Right hindlimb (tissue), 1 donor: ENCODE measurements around the gene TCEA3.

ENCODE experiments used
- DNase-seq: peaks from one replicate; pipeline ENCODE4 v3.0.0-alpha.2; 2018

The TCEA3 gene

DNA sequence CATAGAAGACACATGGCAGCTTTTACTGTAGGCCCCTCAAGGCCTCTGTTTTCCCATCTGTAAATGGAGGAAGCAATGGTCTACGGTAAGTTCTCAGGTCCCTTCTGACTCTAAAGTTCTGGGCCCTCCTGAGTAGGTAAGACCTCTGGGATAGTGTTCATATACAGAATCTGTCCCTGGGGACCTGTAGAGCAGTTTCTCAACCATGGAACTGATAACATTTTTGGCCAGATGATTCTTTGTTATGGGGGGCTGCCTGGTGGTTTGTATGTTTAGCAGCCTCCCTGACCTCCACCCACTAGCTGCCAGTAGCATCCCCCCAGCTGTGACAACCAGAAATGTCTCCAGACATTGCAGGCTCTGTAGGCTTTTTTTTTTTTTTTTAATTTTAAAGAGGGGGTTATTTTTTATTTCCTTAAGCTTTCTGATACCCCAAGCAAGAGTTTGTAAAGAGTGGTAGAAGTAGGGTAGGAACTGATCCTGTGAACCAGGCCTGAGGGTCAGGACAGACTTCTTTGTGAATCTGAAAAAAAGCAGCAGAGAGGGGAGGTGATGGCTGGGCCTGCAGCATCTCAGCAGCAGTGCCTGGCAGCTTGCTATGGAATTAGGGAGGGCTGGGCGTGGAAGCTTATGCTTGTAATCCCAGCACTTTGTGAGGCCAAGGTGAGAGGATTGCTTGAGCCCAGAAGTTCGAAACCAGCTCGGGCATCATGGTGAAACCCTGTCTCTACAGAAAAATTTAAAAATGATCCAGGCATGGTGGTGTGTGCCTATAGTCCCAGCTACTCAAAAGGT, 20.2 kb upstream of the TCEA3 start:
- no peak for DNase-seq

GRCh38 chr1:23444104-23444533, 19.6 kb upstream of the TCEA3 start:
- peak; percentile 62 for DNase-seq

- DNase-seq: no peak
These were observed 18.2 kb upstream of the TCEA3 start for GRCh38 chr1:23442751-23443150.

DNA sequence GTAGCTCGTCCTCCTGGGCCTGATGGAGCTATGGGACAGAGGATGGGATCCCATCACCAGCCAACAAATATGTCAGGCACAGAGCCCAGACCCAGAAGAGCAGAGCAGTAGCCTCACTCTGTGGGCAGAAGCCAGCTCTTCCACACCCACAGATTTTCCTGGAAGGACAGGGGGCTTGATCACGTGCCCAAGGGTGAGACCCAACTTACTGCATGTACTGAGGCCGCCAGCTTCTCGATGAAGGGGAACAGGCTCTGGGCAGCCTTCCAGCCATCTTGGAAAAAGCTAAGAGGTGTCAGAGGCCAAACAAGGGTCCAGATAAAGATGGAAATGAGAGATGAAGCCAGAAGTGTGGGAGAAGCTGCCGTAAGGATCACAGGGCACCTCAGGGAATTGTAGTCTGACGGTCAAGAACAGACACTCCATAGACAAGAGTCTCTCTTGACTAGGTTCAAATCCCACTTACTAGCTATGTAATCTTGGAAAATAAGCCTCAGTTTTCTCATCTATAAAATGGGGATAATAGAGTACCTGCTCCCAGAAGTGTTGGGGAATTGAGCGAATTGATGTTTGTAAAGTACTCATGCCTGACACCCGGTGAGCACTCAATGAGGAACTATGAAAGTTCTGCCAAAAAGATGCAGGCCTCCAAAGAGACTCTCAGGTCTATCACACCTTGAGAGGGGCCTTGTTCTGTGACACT, 17.0 kb upstream of the TCEA3 start:
- no peak for DNase-seq

DNA sequence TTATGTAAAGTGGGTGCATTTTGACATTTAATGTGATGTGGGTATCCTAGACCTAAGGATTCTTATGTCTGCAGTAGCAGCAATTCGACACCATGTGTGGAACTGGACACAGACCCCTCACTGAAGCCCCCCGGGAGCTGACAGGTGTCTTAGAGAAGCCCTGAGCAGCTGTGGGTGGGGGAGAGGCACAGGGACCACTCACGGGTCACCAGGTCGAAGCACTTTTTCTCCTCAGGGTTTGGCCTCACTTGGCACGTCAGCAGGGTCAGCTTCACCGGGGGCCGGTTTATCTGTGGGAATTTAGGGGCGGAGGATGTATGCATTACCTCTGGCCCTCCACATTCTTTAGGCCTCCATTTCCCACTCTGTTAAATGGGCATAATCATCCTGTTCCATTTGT, 14.0 kb upstream of the TCEA3 start:
- DNase-seq: no peak

- no peak for DNase-seq
These were observed 12.8 kb upstream of the TCEA3 start for GRCh38 chr1:23437355-23437664.

DNA sequence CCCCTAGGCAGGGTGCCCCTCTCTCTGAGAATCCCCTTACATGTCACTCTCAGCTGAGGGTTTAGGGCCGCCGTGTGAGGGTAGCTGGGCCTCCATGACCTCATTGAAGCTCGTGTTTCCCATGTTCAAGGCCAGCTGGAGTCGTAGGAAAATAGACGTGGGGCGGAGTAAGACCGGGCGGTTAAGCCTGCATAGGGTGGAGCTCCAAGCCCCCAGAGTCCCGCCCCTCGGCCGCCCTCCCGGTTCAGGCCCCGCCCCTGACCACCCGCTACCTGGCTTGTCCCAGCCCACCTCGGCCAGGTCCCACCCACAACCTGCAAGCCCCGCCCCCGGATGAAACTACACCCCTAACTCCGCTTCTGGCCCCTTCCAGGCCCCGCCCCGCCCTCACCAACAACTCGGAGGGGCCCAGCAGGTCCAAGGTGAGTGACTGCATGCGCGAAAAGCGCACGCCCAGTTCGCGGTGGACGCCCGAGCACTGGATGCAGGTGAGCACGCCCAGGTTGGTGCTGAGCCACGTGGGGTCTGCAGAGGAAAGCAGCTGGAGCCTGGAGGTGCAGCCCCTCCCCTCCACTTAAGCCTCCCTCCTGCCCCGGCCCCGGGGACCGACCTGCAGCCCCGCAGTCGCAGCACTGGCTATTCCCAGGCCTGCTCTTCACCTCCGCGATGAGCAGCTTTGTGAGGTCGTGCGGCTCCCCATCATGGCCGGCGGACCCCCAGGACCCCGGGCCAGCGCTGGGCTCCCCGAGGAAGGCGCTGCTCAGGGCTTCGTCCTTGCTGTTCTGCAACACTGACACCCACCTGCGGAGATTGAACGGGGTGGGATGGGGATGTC, 12.2 kb upstream of the TCEA3 start:
- no peak for DNase-seq

DNA sequence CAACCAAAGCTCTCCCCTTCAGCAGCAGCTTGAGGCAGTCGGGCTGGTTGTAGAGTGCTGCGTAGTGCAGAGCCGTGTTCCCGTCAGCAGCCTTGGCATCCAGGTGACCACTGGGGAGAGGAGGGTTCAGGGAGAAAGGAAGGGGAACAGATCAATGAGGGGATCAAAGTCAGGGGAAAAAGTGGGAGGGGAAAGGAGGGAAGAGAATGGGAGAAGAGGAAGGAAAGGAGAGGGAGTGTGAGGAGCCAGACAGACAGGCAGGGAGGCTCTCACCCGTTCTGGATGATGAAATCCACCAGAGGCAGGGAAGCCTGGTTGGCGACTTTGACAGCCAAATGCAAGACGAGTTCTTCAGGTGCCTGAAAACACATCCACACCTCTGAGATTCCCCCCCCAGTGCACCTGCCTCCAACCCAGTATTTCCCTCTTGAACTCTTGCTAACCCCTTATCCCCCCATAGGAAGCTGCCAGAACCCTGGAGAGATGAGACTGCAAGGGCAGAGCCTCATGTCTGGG, 9.8 kb upstream of the TCEA3 start:
- DNase-seq: no peak

DNA sequence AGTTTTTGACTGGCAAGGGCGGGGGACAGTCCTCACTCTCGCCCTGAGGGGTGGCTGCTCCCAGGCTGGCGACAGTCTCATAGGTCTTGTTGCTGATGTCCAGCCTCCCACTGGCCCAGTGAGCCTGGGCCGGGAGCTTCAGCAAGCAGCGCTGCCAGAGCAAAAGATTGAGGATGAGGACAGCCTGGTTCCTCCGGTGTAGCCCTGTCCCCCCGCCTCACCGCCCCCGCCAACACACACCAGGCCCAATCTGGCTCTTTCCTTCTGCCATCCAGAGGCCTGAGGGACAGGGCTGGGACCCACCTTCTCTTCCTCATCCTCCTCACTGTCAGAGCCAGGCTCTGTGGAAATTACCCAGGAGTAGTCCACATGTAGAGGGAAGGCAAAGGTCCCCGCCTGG, 8.6 kb upstream of the TCEA3 start:
- DNase-seq: no peak

DNA sequence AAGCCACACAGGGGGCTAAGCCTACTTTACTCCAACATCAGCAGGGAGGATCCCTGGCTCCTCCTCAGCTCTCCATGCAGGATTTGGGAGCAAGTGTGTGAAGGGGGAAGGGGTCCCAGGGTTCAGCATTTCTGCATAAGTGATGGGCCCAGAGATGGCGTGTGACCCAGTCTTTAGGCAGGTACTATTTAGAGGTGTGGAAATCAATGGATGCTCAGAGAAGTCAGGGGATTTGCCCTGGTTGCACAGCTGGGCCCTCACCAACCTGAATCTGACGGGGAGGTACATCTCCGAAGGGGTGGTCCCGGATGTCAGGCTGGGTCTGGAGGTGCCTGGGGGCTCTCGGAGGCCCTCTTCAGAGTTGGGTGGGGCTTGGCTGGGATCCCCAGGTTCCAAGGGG, 6.9 kb upstream of the TCEA3 start:
- no peak for DNase-seq

- DNase-seq: no peak
These were observed 6.3 kb upstream of the TCEA3 start for GRCh38 chr1:23430803-23431202.

DNA sequence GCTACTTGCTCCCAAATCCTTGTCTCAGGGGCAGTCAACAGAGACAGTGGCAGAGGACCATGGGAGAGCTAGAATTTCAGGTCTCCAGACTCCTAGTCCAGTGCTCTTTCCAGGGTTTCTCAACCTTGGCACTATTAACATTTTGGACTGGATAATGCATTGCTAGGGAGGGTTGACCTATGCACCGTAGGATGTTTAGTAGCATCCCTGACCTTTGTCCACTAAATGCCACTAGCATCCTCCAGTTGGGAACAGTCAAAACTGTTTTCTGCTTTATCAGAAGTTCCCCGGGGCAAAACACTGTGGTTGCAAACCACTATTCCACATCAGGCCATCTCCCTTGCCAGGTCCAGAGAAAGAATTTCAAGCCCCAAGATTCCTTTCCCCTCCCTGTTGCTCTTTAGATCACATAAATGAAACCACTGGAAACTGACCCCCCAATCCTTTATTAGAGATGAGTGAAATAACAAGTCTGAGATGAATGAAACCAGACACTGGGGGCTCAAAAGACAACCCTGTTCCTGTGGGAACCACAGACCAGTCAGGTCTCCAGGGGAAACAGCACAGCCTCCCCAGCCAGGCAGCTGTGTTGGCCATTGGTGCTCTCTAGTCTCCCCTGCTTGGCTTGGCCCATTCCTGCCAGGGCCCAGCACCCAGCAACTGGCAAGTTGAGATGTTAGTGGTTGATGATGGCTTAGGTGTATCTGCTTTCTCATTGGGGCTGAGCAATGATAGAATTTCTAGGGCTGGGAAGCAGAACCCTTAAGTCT, 3.8 kb upstream of the TCEA3 start:
- DNase-seq: no peak

DNA sequence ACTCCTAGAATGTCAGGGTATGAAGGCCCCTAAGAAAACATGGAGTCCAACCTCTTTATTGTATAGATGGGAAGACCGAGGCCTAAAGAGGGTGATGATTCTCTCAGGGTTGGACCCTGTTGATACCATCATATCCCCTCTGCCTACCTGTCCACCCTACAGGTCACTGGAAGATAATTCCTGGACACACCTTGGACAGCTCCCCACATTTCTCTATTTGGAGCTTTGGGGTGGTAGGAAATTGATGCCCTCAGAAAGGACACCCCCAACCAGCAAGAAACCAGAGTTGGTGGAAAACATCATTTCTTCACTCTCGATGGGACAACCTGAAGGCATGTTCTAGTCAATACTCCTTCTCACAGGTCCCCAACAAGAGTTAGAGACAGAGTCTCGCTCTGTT, 3.0 kb upstream of the TCEA3 start:
- DNase-seq: no peak

DNA sequence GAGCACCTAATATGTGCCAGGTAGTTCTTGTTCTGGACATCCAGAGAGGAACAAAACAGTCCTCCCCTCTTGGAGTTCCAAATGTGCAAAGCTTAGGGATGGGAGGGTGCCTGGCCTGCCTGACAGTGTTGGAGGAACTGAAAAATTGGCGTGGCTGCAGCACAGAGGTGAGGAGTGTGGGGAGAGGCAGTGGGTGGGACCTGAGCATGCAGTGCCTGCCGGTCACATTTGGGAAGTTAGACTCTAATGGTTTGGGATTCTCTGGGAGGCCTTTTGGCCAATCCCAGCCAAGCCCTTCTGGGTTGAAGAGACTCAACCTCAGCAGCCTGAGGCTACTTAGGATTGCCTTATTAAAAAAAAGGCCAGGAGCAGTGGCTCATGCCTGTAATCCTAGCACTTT, 2.3 kb upstream of the TCEA3 start:
- no peak for DNase-seq

- no peak for DNase-seq
These were observed 596 bp upstream of the TCEA3 start for GRCh38 chr1:23425193-23425494.

- peak; percentile 82 for DNase-seq
These were observed 894 bp downstream of the TCEA3 start for GRCh38 chr1:23423415-23424292.

DNA sequence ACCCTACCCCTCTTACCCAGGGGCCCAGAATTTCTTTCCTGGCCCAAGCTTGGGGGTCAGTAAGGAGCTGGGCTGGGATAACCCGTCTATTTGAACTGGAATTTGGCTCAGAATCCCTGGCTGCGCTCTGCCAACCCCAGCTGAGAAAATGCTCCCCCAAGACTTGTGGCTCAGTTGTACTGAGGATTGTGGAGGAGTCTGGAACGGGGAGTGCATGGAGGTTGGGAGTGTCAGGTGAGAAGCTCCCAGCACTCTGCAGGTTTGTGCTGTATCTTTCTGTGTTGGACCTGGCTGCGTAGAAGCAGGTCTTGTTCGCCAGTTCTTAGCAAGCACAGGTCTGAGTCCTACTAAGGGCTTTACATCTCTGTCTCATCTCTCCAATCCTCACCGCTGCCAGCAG, 1.6 kb downstream of the TCEA3 start:
- DNase-seq: peak; percentile 59

DNA sequence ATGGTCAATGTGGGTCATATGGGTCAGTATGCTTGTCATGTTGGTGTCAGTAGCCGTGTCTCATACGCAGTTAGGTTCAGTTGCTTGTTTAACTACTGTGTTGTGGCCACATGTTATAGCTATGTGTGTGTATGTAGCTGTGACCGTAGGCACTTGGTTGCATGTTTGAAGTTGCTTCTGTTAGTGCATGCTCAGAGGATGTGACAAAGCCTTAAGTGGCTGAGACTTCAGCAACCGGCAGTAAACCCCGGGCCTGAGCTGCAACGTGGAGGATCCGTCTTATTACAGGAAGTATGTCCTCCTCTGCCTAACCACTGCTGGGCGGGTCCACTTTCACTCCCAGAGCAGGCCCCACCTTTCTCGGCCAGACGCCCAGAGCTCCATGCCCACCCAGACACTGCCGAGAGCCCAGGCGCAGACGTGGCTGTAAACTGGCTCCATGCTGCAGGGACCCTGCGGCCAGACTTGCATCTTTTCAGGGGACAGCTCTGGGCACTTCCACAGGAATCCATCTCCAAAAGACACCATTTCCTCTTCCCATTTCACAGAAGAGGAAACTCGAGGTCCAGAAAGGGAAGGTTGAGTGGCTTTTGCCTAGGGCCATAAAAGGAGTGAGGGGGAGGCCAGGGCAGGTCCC, 2.2 kb downstream of the TCEA3 start:
- peak; percentile 94 for DNase-seq

DNA sequence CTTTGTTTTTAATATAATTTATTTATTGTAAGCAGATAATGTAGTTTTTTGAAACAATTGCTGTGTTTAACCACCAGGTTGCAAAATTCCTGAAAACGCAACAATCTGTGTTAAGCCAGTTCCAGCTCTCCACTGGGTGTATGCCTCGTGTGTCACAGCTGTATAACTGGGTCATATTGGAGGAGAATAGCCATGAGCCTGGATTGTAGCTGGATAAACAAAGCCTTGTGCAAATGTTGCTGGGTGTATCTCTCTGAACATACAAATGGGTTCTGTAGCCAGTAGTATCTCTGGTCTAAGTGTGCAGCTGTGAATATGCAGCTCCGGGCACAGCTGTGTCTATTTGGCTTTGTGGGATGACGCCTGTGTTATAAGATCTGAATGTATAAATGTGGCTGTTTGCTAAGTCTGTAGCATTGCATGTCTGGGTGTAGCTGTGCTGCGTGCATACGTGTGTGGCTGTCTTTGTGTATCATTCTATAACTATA, 2.8 kb downstream of the TCEA3 start:
- peak; percentile 75 for DNase-seq

DNA sequence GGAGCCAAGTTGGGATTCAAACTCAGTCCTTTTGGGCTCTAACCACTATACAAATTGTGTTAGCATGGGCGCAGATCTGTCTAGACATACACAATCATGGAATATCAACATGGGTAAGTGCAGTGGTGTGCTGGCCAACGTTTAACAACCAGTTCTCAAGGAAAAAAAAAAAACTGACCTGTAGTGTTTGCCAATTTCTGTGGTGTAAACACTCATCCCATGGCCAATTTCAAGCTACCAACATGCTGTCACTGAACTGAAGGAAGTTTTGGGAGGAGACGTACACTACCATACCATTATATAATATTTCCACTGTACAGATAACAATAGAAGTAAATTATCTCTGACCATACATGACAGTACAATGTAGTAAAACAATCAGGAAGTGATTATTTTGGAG, 3.2 kb downstream of the TCEA3 start:
- DNase-seq: no peak

DNA sequence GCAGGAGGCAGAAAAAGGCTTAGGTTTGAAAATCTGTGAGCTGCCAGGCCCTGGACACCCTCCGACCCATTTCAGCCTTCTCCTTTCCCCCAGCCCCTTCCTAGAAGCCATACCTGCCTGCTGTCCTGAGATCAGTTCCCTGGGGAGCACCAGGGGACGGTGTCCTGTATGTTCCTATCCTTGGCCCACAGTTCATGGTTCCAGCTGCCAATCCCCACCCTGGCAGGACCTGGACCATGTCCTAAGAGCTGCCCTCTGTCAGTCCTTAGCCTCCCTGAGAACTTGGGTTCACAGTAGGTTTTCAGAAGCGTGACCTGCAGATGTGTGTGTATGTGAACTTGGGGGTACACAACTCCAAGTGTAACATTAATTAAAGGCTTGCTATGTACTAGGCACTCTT, 3.8 kb downstream of the TCEA3 start:
- DNase-seq: no peak
